Activated CD4-positive, alpha-beta T cell treated with anti-CD3 and anti-CD28 coated beads, Interleukin-2, amount 50 U/mL, for 4 hours (primary cell): Measurements from ENCODE around the gene PCED1B.
"Not testable (repeated sequence)": the region's sequence is repeated elsewhere in the genome, so short reads cannot be mapped to it uniquely, and the experiment has no call there.

Experiments used
- DNase-seq, 2 experiments: peaks; one replicate each; pipeline ENCODE4 v3.0.0-alpha.2; 2020

The PCED1B gene

DNA sequence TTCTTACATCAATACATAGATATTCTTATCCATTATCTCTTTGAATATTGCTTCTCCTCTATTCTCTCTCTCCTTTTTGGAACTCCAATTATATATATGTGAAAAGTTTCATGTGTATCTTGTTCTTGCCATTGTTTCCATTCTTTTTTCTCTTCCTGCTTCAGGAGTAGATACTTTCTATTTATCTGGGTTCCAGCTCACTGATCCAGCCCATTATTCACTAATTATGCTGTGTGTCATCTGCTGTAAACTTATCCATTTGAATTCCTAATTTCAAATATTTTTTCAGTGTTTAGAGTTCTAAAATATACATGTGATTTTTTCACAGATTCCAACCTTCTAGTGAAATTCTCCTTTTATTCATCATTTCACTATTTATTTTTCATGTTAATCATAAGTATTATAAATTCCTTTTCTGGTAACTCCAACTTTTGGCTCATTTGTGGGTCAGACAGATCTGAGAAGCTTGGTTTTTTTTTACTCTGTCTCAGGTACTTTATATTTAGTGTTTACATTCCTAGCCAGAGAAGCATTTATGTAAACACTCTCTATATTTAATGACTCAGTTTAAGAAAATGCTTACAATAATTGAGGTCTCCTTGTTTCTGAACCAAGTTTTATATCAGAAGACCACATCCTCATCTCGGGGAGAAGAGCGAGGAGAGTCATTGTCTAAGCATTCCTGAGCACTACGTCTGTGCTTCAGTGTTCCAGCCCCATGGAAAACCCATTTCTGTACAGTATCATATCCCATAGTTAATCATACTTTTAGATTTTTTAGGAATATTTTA, 16.2 kb downstream of the PCED1B start:
- DNase-seq, result no peak

DNA sequence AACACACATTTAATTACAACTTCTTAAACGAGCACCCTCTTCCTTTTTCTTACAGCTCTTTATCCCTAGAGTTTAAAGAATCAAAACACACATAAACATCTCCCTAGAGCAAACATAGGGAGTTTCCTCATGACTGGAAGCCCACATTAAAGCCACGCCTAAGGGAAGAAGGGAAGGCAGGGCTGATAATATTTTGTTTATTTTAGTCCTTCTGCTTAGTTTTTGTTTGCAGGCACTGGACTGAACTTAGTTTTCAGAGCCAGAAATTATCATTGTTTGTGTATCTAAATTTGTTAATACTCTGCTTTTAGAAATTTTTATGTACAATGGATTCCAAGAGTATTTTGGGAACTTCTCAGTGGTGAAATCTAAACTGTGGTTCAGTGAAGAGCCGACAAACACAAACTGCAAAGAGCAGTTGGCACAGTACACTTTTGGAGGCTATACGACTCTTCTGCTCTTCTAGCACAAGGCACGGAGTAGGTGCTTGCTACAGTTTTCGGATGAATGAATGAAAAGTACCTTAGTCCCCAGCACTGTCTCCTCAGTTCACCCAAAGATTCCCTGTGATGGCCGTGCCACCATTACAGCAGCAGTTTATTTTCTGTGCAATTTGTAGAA, 18.0 kb downstream of the PCED1B start:
- DNase-seq, result no peak

DNA sequence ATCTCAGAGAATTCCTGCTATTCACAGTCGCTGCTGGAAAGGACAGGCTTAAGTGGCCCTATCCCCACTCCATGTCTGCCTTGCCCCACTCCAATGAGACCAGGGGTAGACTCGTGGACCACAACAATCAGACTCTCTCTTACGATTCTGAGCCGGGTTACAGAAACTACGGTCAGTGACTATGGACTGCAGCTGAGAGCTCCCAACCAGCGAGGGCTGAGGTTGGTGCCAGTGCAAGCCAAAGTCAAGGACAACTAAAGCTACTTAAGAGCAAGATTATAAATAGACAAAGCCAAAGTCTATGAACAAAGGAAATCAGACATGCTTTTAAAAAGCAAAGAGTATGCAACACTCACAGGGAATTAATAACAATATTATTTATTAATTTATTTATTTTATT, 18.7 kb downstream of the PCED1B start:
- DNase-seq, result no peak

DNA sequence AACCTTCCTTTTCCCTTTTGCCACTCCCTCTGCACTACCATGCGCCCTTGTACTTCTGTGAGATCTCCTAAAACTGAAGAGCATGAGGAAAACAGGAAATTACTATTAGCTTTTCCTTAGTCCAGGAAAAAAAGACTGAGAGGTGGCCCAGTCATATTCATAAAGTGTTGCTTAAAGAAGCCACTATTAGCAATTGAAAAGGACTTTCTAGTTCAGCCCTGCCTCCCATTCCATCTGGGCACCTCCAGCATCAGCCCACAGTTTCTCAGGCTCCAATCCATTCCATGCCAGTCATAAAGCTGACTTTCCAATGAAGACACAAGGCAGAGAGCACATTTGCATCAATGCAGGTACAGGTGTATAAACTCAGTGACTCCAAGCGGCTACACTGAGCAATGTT, 20.2 kb downstream of the PCED1B start:
- no peak for DNase-seq

DNA sequence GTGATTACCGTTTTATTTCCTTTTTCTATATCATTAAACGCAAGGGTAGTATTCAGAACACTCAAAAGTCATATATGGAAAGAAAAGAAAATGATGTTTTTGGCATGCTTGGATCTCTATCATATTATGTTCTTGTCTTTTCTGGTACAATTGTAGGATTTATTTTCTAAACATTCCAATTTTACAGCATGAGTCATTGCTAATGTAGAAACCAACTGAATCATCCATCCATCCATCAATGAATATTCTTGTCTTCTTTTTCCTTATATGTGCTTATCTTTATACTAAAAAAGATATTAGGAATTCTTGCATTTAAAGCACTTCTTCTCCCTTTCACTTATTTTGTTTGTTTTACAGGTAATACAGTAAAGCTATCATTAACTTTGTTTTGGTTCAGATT, 20.7 kb downstream of the PCED1B start:
- DNase-seq, result no peak

DNA sequence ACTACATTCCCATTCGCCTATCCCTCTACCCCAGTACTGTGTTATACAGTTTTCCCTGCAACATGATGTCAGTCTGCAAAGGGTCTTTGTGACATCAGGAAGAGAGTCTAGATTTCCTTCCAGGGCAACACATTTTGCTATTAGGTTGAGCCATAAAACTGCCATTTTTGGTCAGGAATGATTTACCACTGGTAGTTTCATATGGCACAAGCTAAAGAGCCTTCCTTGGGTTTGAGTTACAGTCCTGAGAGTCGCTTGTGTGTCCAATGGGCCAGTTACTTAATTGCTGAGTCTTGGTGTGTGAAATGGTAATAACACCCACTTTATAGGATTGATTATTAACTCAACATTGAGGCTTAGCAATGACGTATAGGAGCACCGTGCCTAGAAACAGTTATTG, 23.0 kb downstream of the PCED1B start:
- DNase-seq, result no peak

DNA sequence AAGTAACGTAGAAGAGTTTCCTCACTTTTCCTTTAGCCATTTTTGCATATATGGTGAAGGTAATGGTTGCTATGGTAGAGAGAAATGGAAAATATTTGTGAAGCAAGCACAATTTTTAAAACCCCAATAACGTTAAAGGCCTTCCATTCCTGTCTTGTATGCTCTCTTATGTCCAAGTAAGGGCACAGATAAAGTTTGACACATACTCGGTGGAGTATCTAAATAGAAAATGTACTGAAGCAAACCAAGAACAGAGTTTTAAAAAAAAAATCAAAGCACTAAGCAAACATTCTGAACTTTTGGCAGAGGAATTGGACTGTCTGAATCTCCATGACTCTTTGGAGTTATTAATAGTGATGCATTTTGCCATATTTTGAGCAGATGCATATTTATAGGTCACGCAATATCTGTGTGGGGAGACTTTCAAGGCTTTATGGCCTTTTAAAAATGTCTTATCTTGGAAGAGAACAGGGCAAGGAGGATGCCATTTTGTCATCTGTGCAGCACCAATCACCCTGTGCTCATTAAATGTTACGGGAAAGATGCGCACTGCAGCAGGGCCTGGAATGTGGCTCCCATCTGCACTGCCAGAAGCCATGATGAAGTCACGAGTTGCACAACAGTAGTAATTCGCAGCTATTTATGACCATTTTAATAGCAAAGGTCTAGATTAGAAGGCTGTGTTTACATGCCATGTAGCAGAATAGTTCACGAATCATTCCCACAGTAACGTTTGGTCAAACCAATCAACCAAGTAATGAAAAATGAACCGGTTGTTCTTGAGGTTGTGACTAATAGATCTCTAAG, 23.6 kb downstream of the PCED1B start:
- DNase-seq, result no peak

DNA sequence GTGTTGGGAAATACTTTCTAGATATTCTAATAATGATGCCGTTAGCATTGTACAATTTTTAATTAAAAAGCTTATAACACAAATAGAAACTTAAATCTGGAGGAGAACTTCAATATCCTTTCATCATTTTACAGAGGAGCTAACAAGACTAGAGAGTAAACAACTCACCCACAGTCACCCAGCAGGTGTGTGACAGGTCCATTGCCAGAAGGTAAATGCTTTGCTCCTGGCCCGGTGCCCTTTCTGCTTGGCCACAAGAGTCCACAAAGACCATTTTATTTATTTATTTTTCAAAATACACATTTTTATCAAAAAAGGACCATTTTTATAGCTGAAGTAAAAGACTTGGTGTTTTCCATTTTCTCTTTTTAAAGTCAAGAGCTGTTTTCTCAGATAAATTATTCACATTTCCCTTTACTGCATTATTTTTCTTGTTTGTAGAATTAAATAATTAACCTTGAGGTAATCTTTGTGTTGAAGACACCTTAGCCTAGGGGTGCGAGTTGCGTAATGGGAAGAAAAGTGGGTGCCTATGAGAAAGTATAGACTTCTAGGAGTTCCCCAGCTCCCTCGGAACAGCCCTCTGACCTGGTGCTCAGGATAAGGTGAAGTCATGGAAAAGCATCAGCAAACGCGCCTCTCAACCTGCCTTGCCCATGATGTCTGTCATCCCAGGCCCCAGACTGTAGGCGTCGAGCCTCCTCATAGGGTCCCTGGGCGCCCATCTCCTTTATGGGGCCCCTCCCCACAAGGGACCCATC, 26.7 kb downstream of the PCED1B start:
- DNase-seq, result no peak

DNA sequence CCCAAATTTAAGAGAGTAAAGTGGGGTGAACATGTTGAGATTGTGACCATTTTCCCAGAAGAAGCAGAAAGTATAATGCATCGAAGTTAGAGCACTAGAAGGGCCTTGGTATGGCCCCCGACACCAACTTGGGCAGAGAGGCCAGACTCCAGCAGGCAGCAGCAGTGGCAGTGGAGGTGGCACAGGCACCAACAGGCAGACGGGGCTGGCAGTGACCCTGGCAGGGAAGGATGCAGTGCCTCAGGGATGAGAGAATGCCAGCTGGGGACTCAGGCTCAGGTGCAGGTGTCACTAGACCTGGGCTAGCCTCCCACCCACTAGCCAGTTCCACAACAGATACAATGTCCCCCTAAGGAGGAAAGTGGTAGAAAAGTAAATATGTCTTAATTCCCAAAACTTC, 28.0 kb downstream of the PCED1B start:
- no peak for DNase-seq

DNA sequence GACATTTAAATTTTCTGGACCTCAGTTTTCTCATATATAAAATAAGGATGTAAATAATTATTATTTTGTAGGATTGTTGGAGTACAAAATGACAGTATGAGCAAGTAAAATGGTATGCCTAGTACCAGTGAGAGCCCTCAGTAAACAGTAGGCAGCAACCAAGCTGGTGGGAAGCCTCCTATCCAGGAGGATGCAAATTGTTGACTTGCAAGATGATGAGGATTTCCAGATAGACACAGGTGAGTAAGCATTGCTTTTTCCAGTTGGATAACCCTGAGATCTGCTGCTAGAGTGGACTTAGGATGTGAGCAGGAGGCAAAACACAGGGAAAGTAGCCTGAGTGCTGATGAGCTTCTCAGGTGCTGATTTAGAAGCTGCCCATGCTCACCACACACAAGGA, 28.5 kb downstream of the PCED1B start:
- DNase-seq, result no peak

DNA sequence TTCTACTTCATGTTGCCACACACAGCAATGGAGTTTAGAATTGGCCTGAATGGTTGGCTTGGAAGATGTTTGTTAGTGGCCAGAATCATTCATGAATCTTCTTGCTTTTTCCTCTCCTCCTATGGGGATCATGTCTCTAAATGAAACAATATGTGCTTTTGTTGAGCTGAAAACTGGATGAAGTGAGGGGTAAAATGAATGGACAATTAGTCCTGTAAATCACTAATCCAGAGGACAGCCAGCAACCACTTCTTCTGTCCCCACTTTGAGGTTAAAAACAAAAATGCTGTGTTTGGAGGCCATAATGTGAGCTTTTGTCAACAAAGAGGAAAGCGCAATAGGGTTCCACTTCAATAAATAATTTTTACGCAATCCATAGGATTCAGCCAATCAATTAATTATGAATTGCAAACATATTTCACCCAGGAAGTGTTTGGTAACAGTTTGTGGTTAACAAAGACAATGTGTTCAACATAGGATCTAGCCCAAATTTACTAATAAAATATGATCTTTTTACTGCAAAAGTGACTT, 30.7 kb downstream of the PCED1B start:
- DNase-seq, result no peak

DNA sequence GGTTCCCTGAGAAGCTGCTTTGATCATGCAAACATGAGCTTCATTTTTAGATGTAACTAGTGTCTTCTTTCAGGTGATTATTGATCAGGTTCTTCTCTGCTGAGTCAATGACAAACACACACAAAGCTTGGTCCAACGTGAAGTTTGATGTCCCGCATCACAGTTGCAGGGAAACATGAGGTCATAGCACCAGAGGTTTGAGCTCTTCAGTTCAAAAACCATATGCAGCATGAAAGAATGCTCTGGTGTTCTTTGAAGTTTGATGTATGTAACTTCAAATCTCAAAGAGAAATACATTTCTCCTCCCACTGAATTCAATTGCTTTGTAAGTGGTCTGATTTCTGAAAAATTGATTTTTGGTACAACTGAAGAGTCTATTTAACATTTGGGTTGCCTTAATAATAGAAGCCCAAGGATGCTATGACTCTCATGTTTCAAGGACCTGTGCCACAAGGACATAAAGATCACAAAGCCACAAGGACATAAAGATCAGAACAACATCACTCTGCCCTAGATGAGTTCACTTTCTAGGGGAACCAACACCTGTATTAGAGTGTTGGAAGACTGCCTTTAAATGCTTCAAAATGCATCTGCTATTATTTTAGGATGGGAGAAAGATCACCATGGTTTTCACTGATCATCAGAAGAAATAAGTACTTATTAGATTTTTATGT, 31.4 kb downstream of the PCED1B start:
- peak in 1 of 2 experiments; percentile 3 for DNase-seq

DNA sequence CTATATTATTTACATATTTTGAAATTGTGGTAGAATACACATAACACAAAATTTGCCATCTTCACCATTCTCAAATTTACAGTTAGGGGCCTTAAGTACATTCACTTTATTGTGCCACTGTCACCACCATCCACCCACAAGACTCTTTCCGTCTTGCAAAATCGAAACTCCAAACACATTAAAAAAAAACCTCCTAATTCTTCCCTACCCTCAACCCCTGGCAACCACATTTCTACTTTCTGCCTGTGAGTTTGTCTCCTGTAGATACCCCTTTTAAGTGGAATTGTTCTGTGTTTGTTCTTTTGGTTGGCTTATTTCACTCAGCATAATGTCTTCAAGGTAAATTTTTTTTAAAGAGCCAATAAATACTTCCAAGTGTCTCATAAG, 32.0 kb downstream of the PCED1B start:
- no peak for DNase-seq

DNA sequence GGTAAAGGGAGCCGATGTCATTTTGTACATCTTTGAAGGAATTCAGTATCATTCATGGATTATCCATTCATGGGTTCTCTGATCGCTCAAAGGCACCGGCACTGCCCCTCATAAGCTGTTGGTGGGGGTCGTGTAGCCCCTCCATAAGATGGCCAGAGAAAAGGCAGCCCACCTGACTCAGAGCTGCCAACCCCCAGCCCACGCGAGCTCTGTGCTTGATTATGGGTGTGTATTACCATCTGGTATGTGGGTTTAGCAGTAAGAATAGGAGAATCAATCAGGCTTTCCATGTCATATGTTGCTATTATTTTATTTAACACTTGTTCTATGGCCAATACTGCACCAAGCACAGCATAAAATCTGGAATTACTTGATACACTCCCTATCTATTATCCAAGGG, 32.4 kb downstream of the PCED1B start:
- no peak for DNase-seq

DNA sequence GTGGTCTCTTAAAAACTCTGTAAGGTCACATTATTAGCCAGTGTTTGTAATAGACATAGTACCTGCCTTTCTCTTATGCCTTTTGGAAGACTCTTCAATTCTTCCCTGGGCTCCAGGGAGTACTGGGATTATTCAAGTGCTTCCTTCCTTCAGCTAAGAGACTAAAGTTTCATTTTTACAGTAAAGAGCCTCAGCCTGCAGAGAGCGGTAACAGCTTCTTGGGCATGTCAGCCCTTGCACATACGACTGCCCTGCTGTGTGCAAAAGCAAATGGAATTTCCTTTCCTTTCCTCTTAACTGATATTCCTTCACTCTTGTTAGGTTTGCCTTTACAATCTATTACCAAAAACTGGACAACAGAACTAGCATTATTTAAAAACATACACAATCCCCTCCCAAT, 33.3 kb downstream of the PCED1B start:
- DNase-seq, result no peak

DNA sequence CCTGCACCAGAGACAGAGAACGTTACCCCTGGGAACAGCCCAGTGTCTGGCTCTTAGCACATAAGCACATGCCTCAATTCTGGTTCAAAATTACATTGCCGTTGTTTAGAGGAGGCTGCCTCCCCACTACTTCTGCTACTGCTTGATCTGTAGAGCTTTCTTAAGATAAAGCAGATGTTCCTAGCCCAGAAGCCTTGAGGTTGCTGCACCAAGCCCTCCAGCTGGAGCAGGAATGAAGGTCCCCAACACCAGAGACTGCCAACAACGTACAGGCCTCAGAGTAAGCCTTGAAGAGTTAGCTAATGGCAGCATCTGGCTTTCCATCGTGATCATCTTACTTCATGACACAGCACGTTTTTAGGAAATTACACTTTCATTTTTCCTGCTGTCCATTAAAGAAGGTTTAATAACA, 35.1 kb downstream of the PCED1B start:
- DNase-seq, result no peak

DNA sequence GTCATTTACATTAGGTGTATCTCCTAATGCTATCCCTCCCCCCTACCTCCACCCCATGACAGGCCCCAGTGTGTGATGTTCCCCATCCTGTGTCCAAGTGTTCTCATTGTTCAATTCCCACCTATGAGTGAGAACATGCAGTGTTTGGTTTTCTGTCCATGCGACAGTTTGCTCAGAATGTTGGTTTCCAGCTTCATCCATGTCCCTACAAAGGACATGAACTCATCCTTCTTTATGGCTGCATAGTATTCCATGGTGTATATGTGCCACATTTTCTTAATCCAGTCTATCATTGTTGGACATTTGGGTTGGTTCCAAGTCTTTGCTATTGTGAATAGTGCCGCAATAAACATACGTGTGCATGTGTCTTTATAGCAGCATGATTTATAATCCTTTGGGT, 37.9 kb downstream of the PCED1B start:
- not testable (repeated sequence) for DNase-seq

DNA sequence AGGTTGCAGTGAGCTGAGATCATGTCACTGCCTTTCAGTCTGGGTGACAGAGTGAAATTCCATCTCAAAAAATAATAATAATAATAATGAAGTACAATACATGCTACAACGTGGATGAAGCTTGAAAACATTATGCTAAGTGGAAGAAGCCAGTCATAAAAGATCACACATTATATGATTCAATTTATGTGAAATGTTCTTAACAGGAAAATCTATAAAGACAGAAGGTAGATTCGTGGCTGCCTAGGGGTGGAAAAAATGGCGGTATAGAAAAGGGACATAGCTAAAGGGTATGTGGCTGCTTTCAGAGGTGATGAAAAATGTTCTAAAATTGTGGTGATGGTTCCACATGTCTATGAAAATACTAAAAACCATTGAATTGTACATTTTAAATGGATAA, 41.3 kb downstream of the PCED1B start:
- no peak for DNase-seq

DNA sequence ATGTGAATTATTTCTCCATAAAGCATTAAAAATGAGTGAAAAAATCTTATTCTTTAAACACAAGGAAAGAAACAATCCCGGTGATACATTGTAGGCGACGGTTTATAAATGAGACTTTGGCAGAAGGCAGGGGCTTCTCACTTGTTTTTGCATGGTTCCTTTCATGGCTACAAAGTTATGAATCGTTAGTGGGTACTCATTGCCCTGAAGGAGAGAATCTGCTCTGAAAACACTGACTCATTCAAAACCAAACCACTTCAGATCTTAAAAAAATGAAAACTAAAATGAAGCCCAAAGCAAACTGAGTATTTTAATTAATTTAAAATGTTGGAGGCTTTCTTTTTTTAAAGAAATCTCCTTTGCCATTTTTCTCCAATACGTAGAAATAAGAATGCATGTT, 41.7 kb downstream of the PCED1B start:
- DNase-seq, result no peak

DNA sequence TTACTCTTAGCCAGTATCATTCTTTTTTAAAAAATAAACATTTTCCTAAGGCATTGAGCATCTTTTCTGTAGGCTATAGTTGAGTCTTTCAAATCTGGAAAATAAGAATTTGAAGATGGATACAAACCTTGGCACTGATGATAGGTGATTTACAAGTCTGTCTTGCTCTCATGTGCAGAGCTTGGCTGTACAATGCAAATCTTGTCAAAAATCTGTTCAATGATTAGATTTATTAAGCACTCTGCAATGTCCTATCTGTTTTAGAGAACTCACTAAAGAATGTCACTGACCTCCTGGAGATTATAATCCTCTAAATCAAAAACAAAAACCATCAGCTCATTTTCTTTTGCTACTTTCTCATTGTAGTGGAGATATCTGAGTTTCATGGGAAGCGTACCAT, 43.2 kb downstream of the PCED1B start:
- DNase-seq, result no peak

DNA sequence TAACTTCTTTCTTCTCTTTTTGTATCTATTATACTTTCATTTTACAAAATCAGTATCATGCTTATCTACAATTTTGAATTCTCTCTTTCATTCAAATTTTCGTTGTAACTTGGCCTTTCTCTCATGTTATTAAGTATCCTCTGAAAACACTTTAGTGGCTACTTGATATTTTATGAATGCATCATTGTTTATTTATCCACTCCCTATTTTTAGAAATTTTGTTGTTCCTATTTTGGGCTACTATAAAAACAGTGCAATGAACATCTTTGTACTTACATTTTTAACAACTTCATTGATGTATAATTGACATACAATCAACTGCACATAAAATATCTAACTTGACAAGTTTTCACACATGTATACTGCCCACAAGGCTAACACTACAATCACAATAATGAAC, 44.3 kb downstream of the PCED1B start:
- no peak for DNase-seq

DNA sequence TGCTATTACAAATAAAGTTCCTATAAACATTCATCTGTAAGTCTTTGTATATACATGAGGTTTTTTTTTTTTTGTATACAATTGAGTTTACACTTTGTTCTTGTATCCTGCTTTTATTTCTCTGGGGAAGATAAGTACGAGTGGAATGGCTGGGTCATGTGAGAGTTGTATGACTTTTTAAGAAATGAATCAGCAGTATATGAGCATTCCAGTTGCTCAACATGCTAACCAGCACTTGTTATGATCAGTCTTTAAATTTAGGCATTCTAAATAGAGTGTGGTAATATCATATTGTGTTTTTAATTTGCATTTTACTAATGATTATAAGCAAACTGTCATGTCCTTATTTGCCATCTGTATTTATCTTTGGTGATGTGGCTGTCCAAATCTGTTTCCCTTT, 45.0 kb downstream of the PCED1B start:
- DNase-seq, result no peak
